HEK293 (cell line): Measurements from ENCODE around the gene FLVCR1.

Experiments
- GLI4 ChIP-seq: fragments of 450-650 bp; formaldehyde crosslinking; IDR thresholded peaks from 2 replicates; pipeline ENCODE4 v1.5.1; 2016; ENCODE audit warnings: missing biosample characterization, missing genetic modification characterization
- KLF10 ChIP-seq: fragments of 450-650 bp; IDR thresholded peaks from 2 replicates; pipeline ENCODE4 v1.5.1; 2018; ENCODE audit warnings: missing biosample characterization, mild to moderate bottlenecking, missing genetic modification characterization
- ZNF133 ChIP-seq: fragments of 450-650 bp; formaldehyde crosslinking; IDR thresholded peaks from 2 replicates; pipeline ENCODE4 v1.5.1; 2016; ENCODE audit warnings: missing biosample characterization, missing genetic modification characterization
- ZNF239 ChIP-seq: fragments of 450-650 bp; formaldehyde crosslinking; IDR thresholded peaks from 2 replicates; pipeline ENCODE4 v1.5.1; 2016; ENCODE audit warnings: missing biosample characterization, missing genetic modification characterization
- ZNF274 ChIP-seq, 2 experiments: fragments of 200-500 bp in 1 of 2; fragments of 450-650 bp in 1 of 2; sonication (Bioruptor generic) in 1 of 2; formaldehyde crosslinking in 1 of 2; IDR thresholded peaks; 2 replicates each; pipeline versions ENCODE4 v1.5.1 to v1.6.1; 2014 to 2016; ENCODE audit warnings: borderline replicate concordance in 1 of 2, inconsistent platforms in 1 of 2, low read length in 1 of 2, missing biosample characterization in 1 of 2, missing genetic modification characterization in 1 of 2
- ZNF433 ChIP-seq: fragments of 450-650 bp; formaldehyde crosslinking; IDR thresholded peaks from 2 replicates; pipeline ENCODE4 v1.5.1; 2016; ENCODE audit warnings: missing biosample characterization, missing genetic modification characterization, low read depth
- ZNF558 ChIP-seq: fragments of 450-650 bp; formaldehyde crosslinking; IDR thresholded peaks from 2 replicates; pipeline ENCODE4 v1.5.1; 2016; ENCODE audit warnings: missing biosample characterization, missing genetic modification characterization
- ZNF785 ChIP-seq: fragments of 450-650 bp; formaldehyde crosslinking; IDR thresholded peaks from 2 replicates; pipeline ENCODE4 v1.5.1; 2016; ENCODE audit warnings: missing biosample characterization, missing genetic modification characterization
- ZSCAN30 ChIP-seq: fragments of 450-650 bp; IDR thresholded peaks from 2 replicates; pipeline ENCODE4 v1.5.1; 2018; ENCODE audit warnings: missing biosample characterization, mild to moderate bottlenecking, missing genetic modification characterization, moderate library complexity
- TF ChIP-seq, protein P1 (sequence below): fragments of 450-650 bp; formaldehyde crosslinking; IDR thresholded peaks from 2 replicates; pipeline ENCODE4 v1.5.1; 2016; ENCODE audit warnings: missing biosample characterization, missing genetic modification characterization
- TF ChIP-seq, protein P2 (sequence below): fragments of 450-650 bp; formaldehyde crosslinking; IDR thresholded peaks from 2 replicates; pipeline ENCODE4 v1.5.0; 2017; ENCODE audit warnings: missing biosample characterization, missing genetic modification characterization, borderline replicate concordance
- TF ChIP-seq, protein P3 (sequence below): sonication (generic); formaldehyde crosslinking; IDR thresholded peaks from 2 replicates; pipeline ENCODE4 v1.8.1; 2022; ENCODE audit warnings: mild to moderate bottlenecking, moderate library complexity, missing genetic modification reagents
- TF ChIP-seq, protein P4 (sequence below): fragments of 450-650 bp; formaldehyde crosslinking; IDR thresholded peaks from 2 replicates; pipeline ENCODE4 v1.5.1; 2016; ENCODE audit warnings: missing biosample characterization, missing genetic modification characterization

DNA sequence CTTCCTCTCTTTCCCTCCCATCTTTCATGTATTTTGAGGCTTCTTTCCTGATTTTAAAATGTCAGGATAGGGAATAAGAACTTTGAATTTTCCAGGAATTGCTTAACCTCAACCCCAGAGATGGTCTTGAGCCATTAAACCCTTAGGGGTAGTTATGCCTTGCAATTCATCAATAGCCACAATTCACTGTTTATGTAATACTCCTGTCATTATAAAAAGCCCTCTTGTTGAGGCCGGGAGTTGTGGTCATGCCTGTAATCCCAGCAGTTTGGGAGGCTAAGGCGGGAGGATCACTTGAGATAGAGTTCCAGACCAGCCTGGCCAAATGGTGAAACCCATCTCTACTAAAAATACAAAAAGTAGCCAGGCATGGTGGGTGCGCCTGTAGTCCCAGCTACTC, 35.1 kb upstream of the FLVCR1 start:
- no peak for TF ChIP-seq ZNF433 (tag by site-specific recombination)
- TF ChIP-seq, protein P1, sequence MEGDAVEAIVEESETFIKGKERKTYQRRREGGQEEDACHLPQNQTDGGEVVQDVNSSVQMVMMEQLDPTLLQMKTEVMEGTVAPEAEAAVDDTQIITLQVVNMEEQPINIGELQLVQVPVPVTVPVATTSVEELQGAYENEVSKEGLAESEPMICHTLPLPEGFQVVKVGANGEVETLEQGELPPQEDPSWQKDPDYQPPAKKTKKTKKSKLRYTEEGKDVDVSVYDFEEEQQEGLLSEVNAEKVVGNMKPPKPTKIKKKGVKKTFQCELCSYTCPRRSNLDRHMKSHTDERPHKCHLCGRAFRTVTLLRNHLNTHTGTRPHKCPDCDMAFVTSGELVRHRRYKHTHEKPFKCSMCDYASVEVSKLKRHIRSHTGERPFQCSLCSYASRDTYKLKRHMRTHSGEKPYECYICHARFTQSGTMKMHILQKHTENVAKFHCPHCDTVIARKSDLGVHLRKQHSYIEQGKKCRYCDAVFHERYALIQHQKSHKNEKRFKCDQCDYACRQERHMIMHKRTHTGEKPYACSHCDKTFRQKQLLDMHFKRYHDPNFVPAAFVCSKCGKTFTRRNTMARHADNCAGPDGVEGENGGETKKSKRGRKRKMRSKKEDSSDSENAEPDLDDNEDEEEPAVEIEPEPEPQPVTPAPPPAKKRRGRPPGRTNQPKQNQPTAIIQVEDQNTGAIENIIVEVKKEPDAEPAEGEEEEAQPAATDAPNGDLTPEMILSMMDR (tag by site-specific recombination) = no peak
- no peak for TF ChIP-seq GLI4 (tag by site-specific recombination)
- TF ChIP-seq ZNF239 (tag by site-specific recombination) = no peak
- no peak for TF ChIP-seq ZNF133 (tag by site-specific recombination)
- no peak for TF ChIP-seq ZNF785 (tag by site-specific recombination)
- TF ChIP-seq, protein P2, sequence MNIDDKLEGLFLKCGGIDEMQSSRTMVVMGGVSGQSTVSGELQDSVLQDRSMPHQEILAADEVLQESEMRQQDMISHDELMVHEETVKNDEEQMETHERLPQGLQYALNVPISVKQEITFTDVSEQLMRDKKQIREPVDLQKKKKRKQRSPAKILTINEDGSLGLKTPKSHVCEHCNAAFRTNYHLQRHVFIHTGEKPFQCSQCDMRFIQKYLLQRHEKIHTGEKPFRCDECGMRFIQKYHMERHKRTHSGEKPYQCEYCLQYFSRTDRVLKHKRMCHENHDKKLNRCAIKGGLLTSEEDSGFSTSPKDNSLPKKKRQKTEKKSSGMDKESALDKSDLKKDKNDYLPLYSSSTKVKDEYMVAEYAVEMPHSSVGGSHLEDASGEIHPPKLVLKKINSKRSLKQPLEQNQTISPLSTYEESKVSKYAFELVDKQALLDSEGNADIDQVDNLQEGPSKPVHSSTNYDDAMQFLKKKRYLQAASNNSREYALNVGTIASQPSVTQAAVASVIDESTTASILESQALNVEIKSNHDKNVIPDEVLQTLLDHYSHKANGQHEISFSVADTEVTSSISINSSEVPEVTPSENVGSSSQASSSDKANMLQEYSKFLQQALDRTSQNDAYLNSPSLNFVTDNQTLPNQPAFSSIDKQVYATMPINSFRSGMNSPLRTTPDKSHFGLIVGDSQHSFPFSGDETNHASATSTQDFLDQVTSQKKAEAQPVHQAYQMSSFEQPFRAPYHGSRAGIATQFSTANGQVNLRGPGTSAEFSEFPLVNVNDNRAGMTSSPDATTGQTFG (tag by site-specific recombination) = no peak
- no peak for TF ChIP-seq KLF10 (tag by site-specific recombination)
- no peak for TF ChIP-seq ZNF274 (IDR thresholded peaks at IDR 0.05; ENCODE audit: low read length)
- TF ChIP-seq ZNF274 (tag by site-specific recombination; IDR thresholded peaks at IDR 0.05; ENCODE audit: borderline replicate concordance) = no peak
- TF ChIP-seq, protein P3, sequence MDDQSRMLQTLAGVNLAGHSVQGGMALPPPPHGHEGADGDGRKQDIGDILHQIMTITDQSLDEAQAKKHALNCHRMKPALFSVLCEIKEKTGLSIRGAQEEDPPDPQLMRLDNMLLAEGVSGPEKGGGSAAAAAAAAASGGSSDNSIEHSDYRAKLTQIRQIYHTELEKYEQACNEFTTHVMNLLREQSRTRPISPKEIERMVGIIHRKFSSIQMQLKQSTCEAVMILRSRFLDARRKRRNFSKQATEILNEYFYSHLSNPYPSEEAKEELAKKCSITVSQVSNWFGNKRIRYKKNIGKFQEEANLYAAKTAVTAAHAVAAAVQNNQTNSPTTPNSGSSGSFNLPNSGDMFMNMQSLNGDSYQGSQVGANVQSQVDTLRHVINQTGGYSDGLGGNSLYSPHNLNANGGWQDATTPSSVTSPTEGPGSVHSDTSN = no peak
- no peak for TF ChIP-seq ZNF558
- TF ChIP-seq ZSCAN30 (tag by site-specific recombination) = no peak
- TF ChIP-seq, protein P4, sequence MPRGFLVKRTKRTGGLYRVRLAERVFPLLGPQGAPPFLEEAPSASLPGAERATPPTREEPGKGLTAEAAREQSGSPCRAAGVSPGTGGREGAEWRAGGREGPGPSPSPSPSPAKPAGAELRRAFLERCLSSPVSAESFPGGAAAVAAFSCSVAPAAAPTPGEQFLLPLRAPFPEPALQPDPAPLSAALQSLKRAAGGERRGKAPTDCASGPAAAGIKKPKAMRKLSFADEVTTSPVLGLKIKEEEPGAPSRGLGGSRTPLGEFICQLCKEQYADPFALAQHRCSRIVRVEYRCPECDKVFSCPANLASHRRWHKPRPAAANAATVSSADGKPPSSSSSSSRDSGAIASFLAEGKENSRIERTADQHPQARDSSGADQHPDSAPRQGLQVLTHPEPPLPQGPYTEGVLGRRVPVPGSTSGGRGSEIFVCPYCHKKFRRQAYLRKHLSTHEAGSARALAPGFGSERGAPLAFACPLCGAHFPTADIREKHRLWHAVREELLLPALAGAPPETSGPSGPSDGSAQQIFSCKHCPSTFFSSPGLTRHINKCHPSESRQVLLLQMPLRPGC (tag by site-specific recombination) = no peak
